SK-N-SH (cell line): ENCODE measurements around the gene FGF19.

Experiments
- CTCF ChIP-seq: fragments of 200-600 bp; sonication (generic); IDR thresholded peaks from 2 replicates; pipeline ENCODE4 v1.6.1; 2017; ENCODE audit warnings: antibody characterized with exemption, mild to moderate bottlenecking, moderate library complexity
- POLR2AphosphoS5 ChIP-seq: IDR thresholded peaks from 2 replicates; pipeline ENCODE4 v1.6.1; 2012; ENCODE audit warnings: low read depth, low read length

GRCh38 chr11:69716891-69717747 is 13.3 kb upstream of the FGF19 start:
- TF ChIP-seq POLR2AphosphoS5: no peak
- no peak for TF ChIP-seq CTCF
